Peyer's patch (tissue), 4 donors: ENCODE measurements around the gene TAF11L3.
"Not testable (repeated sequence)": the region's sequence is repeated elsewhere in the genome, so short reads cannot be mapped to it uniquely, and the experiment has no call there.

Experiments used
- CTCF ChIP-seq, 6 experiments: fragments of 450-650 bp in 4 of 6; fragments of 200-600 bp in 2 of 6; sonication (generic) in 1 of 6; IDR thresholded peaks; one replicate each; pipeline ENCODE4 v1.5.1; 2017 to 2019; ENCODE audit warnings: antibody characterized with exemption in 6 of 6, mild to moderate bottlenecking in 3 of 6, moderate library complexity in 1 of 6
- POLR2A ChIP-seq, 2 donors: fragments of 450-650 bp; IDR thresholded peaks; one replicate each; pipeline ENCODE4 v1.5.1; 2017; ENCODE audit warnings: antibody characterized with exemption in 2 of 2, mild to moderate bottlenecking in 2 of 2, moderate library complexity in 2 of 2

- TF ChIP-seq CTCF, POLR2A (IDR thresholded peaks at IDR 0.05): not testable (repeated sequence)
Measured at GRCh38 chr5:17475064-17475463, 43.1 kb upstream of the TAF11L3 start.
